ENCODE measurements around the gene TMEM178B.

Gene TMEM178B

DNA sequence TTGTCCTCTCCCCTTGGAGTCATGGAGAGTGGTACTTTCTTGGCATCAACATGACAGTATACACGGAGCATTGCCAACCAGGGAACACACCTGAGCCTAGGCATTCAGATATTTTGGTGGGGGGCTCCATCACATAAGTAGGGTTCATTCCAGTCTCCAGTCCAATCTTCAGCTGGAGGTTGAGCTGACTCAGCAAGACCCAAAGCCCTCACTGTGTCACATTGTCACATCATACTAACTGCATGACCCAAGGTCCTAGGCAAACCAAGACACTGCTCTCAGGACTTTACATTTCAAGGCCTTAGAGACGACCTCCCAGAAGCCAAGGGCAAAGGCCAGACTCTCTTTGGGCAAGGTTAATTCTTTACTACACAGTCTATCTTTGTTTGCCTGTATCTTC is 190.1 kb downstream of the TMEM178B start:
- no peak for DNase-seq (ENCODE audit: extremely low spot score)
- TF ChIP-seq, protein P1, sequence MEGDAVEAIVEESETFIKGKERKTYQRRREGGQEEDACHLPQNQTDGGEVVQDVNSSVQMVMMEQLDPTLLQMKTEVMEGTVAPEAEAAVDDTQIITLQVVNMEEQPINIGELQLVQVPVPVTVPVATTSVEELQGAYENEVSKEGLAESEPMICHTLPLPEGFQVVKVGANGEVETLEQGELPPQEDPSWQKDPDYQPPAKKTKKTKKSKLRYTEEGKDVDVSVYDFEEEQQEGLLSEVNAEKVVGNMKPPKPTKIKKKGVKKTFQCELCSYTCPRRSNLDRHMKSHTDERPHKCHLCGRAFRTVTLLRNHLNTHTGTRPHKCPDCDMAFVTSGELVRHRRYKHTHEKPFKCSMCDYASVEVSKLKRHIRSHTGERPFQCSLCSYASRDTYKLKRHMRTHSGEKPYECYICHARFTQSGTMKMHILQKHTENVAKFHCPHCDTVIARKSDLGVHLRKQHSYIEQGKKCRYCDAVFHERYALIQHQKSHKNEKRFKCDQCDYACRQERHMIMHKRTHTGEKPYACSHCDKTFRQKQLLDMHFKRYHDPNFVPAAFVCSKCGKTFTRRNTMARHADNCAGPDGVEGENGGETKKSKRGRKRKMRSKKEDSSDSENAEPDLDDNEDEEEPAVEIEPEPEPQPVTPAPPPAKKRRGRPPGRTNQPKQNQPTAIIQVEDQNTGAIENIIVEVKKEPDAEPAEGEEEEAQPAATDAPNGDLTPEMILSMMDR (IDR thresholded peaks at IDR 0.05; ENCODE audit: control extremely low read depth, extremely low read depth, low read depth, missing control alignments), result no peak
- ChIA-PET CTCF (interaction anchor here (1.2 kb wide), 1 partner anchor 270 kb away, joined by 3 read pairs; no protein-coding TSS in a partner anchor), POLR2A (no interaction called here)

DNA sequence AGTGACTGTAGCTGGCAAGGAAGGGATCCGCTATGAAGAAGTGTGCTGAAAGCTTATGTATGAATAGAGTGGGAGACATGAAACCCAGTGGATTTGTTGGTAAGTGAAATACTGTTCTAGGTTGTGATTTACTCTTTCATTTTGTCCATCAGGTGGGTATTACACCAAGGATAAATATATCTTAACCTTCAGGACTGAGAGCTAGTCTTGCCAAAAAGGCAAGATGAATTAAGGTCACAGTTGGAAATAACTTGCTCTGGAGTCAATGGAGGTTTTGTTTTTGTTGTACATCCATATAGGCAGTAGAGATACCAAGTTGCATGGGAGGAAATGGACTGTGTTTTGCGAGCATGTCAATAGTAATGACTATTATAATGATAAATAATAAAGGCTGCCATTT is 190.6 kb downstream of the TMEM178B start:
- CTCF ChIA-PET, result interaction anchor here (1.2 kb wide), 1 partner anchor 269 kb away, joined by 3 read pairs; no protein-coding TSS in a partner anchor
- TF ChIP-seq, protein P1 (IDR thresholded peaks at IDR 0.05; ENCODE audit: control extremely low read depth, extremely low read depth, low read depth, missing control alignments), result no peak
- no peak for DNase-seq (ENCODE audit: extremely low spot score)
- POLR2A ChIA-PET, result no interaction called here

GRCh38 chr7:141265668-141266067 is 191.8 kb downstream of the TMEM178B start:
- DNase-seq (ENCODE audit: extremely low spot score), result no peak
- POLR2A ChIA-PET, result no interaction called here
- CTCF ChIA-PET, result no interaction called here
- TF ChIP-seq, protein P1 (IDR thresholded peaks at IDR 0.05; ENCODE audit: control extremely low read depth, extremely low read depth, low read depth, missing control alignments), result no peak

DNA sequence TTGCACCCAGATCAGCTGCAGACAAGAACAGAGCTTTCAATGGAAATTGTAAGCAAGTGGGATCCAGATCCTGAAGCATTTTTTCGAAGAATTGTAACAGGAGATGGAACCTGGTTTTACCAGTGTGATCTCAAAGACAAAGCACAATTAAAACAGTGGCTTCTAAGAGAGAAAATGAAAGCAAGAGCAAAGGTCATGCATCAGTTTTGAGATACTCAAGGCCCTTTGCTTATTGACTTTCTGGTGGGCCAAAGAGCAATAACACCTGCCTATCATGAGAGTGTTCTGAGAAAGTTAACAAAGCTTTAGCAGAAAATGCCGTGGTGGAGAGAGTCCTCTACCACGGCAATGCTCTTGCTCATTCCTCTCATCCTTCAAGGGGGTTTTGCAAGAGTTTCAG is 194.8 kb downstream of the TMEM178B start:
- no peak for DNase-seq (ENCODE audit: extremely low spot score)
- ChIA-PET POLR2A (no interaction called here), CTCF (no interaction called here)
- TF ChIP-seq, protein P1 (IDR thresholded peaks at IDR 0.05; ENCODE audit: control extremely low read depth, extremely low read depth, low read depth, missing control alignments), result no peak

GRCh38 chr7:141271451-141271850 is 197.6 kb downstream of the TMEM178B start:
- DNase-seq (ENCODE audit: extremely low spot score), result no peak
- ChIA-PET POLR2A (no interaction called here), CTCF (interaction anchor here (1.9 kb wide), 1 partner anchor 27 kb away, joined by 4 read pairs; no protein-coding TSS in a partner anchor)
- TF ChIP-seq, protein P1 (IDR thresholded peaks at IDR 0.05; ENCODE audit: control extremely low read depth, extremely low read depth, low read depth, missing control alignments), result no peak

GRCh38 chr7:141272417-141272816 is 198.6 kb downstream of the TMEM178B start:
- ChIA-PET CTCF (no interaction called here), POLR2A (no interaction called here)
- TF ChIP-seq, protein P1 (IDR thresholded peaks at IDR 0.05; ENCODE audit: control extremely low read depth, extremely low read depth, low read depth, missing control alignments), result no peak
- no peak for DNase-seq (ENCODE audit: extremely low spot score)

DNA sequence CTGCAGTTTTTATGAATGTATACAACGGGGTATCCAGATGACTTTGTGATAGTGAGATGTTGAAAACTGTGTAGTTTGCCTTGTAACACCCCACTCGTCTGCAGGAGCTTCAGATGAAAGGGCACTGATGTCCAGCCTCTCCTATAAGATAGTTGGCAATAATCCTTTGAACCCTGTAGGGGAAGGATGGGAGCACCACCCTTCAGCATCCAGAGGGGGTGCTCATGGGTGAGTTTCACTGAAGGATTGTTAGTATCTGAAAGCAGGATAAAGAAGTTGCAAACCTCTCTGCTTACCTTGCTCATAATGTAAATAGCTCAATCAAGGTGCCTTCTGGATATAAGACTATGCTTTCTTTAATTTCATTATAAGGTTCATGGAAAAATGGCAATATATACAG is 201.5 kb downstream of the TMEM178B start:
- POLR2A ChIA-PET, result no interaction called here
- no peak for DNase-seq (ENCODE audit: extremely low spot score)
- CTCF ChIA-PET, result interaction anchor here (1.7 kb wide), 2 partner anchors 18 to 45 kb away, joined by 3 to 4 read pairs; no protein-coding TSS in a partner anchor
- TF ChIP-seq, protein P1 (IDR thresholded peaks at IDR 0.05; ENCODE audit: control extremely low read depth, extremely low read depth, low read depth, missing control alignments), result no peak
